PC-3 (cell line): ENCODE data around the gene HCFC2. TPM values are rescaled to one million over a fixed set of nuclear protein-coding genes. Genes with fewer than 3 reads are reported as not detected.

Source experiments
- ATAC-seq: fragments of 200-7000 bp; cut with Tn5 transposase; 2 replicates; pipeline ENCODE4 v1.9.1; 2020; ENCODE audit warnings: mild to moderate bottlenecking, moderate library complexity
- BruUV-seq: library from RNA; stranded (reverse); fragments of 400-500 nt; replicated peaks from 2 replicates; lab custom pipeline; 2021; lab: Mats Ljungman, UMichigan
- CTCF ChIA-PET: fragments of 300-600 bp; sonication (Branson Sonifier 250); formaldehyde crosslinking; loops from one replicate; lab custom pipeline; 2022; ENCODE audit warnings: antibody characterized with exemption; lab: Charles Lee
- POLR2A ChIA-PET: fragments of 300-600 bp; sonication (Branson Sonifier 250); formaldehyde crosslinking; loops from one replicate; lab custom pipeline; 2022; ENCODE audit warnings: antibody characterized with exemption; ENCODE audit not compliant: unreplicated experiment; lab: Charles Lee
- DNase-seq: peaks from one replicate; pipeline ENCODE4 v3.0.0-alpha.2; 2015
- H2AFZ ChIP-seq: fragments of 300-600 bp; sonication (generic); 2 replicates; pipeline ENCODE4 v1.6.0; 2016; ENCODE audit warnings: antibody characterized with exemption, low read length
- H3F3A ChIP-seq: fragments of 300-600 bp; sonication (generic); one replicate; pipeline ENCODE4 v1.6.0; 2017; ENCODE audit warnings: antibody characterized with exemption, low read length, control low read depth, mild to moderate bottlenecking; ENCODE audit not compliant: unreplicated experiment
- H3K27ac ChIP-seq: fragments of 300-600 bp; sonication (generic); 2 replicates; pipeline ENCODE4 v1.5.1; 2016; ENCODE audit warnings: mild to moderate bottlenecking, low read length
- H3K27me3 ChIP-seq: fragments of 300-600 bp; sonication (generic); 2 replicates; pipeline ENCODE4 v1.6.1; 2016; ENCODE audit warnings: low read length, mixed read lengths
- H3K36me3 ChIP-seq: fragments of 300-600 bp; sonication (generic); 2 replicates; pipeline ENCODE4 v1.6.1; 2016; ENCODE audit warnings: low read depth, mixed run types, low read length, mixed read lengths
- H3K4me1 ChIP-seq: fragments of 300-600 bp; sonication (generic); 2 replicates; pipeline ENCODE4 v1.5.1; 2016; ENCODE audit warnings: low read length; ENCODE audit not compliant: insufficient read depth
- H3K4me2 ChIP-seq: fragments of 300-600 bp; sonication (generic); 2 replicates; pipeline ENCODE4 v1.6.0; 2016; ENCODE audit warnings: low read length
- H3K4me3 ChIP-seq: fragments of 300-600 bp; sonication (generic); 2 replicates; pipeline ENCODE4 v1.5.1; 2016; ENCODE audit warnings: mild to moderate bottlenecking, low read length, mixed read lengths
- H3K79me2 ChIP-seq: fragments of 300-600 bp; sonication (generic); 2 replicates; pipeline ENCODE4 v1.6.1; 2017; ENCODE audit warnings: low read length, mixed read lengths
- H3K9ac ChIP-seq: fragments of 300-600 bp; sonication (generic); 2 replicates; pipeline ENCODE4 v1.6.0; 2016; ENCODE audit warnings: mild to moderate bottlenecking, low read length
- H3K9me2 ChIP-seq: fragments of 300-600 bp; sonication (generic); replicated peaks from 2 replicates; pipeline ENCODE4 v1.6.1; 2016; ENCODE audit warnings: mixed run types, low read length, mixed read lengths
- H3K9me3 ChIP-seq: fragments of 300-600 bp; sonication (generic); 2 replicates; pipeline ENCODE4 v1.6.1; 2016; ENCODE audit warnings: low read length, mixed read lengths
- H4K20me1 ChIP-seq: fragments of 300-600 bp; sonication (generic); 2 replicates; pipeline ENCODE4 v1.6.1; 2016; ENCODE audit warnings: low read length, mixed read lengths
- CTCF ChIP-seq: fragments of 300-600 bp; sonication (generic); conservative IDR thresholded peaks from 2 replicates; pipeline ENCODE4 v1.5.1; 2017; ENCODE audit warnings: antibody characterized with exemption, low read depth, mild to moderate bottlenecking, low read length
- EZH2 ChIP-seq: fragments of 300-600 bp; sonication (generic); IDR thresholded peaks from one replicate; pipeline ENCODE4 v1.6.1; 2017; ENCODE audit warnings: antibody characterized with exemption, mild to moderate bottlenecking, low read length; ENCODE audit not compliant: unreplicated experiment
- EZH2phosphoT487 ChIP-seq: fragments of 300-600 bp; sonication (generic); IDR thresholded peaks from 2 replicates; pipeline ENCODE4 v1.6.1; 2018; ENCODE audit warnings: mild to moderate bottlenecking, antibody characterized with exemption, low read length, borderline replicate concordance
- intact Hi-C: fragments of 100-400 bp; cut with micrococcal nuclease; formaldehyde crosslinking; loops from 2 replicates; pipeline ENCODE4 v1.9.0; 2023
- total RNA-seq: library from RNA; depleted of rRNA; stranded (reverse); fragments of >200 nt; gene quantifications from 2 replicates; pipeline ENCODE4 v1.2.3, GENCODE V29; 2014

The HCFC2 gene
- total RNA-seq, 1 experiment from 2014 or later, result 7.8 TPM

- no peak overlapping the region for H3K27ac ChIP-seq
- TF ChIP-seq CTCF (no peak), EZH2phosphoT487 (no peak), EZH2 (no peak)
- H3K36me3 ChIP-seq, result no peaks in the 10 kb centered on the region
- no peaks in the 10 kb centered on the region for H4K20me1 ChIP-seq
- H3K79me2 ChIP-seq, result no peaks in the 10 kb centered on the region
- ChIA-PET CTCF (no interaction called here), POLR2A (no interaction called here)
- no peaks in the 10 kb centered on the region for H3K27me3 ChIP-seq
- H2AFZ ChIP-seq, result peak overlapping the region; percentile 10; the same call in 1 of the 2 replicates
- intact Hi-C loops, result no loop called here
- H3K9me2 ChIP-seq, result no peaks in the 10 kb centered on the region
- BruUV-seq, result no TSS peak
- no peaks in the 10 kb centered on the region for H3K9me3 ChIP-seq
- no peak overlapping the region for H3K4me3 ChIP-seq
- no peaks in the 10 kb centered on the region for H3K4me1 ChIP-seq
- no peak overlapping the region for H3K4me2 ChIP-seq
- DNase-seq (no peak), ATAC-seq (no peak)
- H3K9ac ChIP-seq, result no peak overlapping the region
- H3F3A ChIP-seq, result no peaks in the 10 kb centered on the region
Observed at GRCh38 chr12:104147346-104147745, 83.0 kb downstream of the HCFC2 start.

GRCh38 chr12:104150416-104150815, 86.1 kb downstream of the HCFC2 start:
- POLR2A ChIA-PET, result no interaction called here
- H3K27me3 ChIP-seq, result no peaks in the 10 kb centered on the region
- CTCF ChIA-PET, result no interaction called here
- H3K4me2 ChIP-seq, result no peak overlapping the region
- intact Hi-C loops, result no loop called here
- no TSS peak for BruUV-seq
- no peak overlapping the region for H2AFZ ChIP-seq
- TF ChIP-seq CTCF (no peak), EZH2 (no peak), EZH2phosphoT487 (no peak)
- H3F3A ChIP-seq, result no peaks in the 10 kb centered on the region
- H4K20me1 ChIP-seq, result no peaks in the 10 kb centered on the region
- H3K27ac ChIP-seq, result no peak overlapping the region
- no peak overlapping the region for H3K9ac ChIP-seq
- ATAC-seq (no peak), DNase-seq (no peak)
- no peaks in the 10 kb centered on the region for H3K9me3 ChIP-seq
- no peaks in the 10 kb centered on the region for H3K36me3 ChIP-seq
- H3K4me1 ChIP-seq, result no peaks in the 10 kb centered on the region
- H3K9me2 ChIP-seq, result no peaks in the 10 kb centered on the region
- H3K79me2 ChIP-seq, result no peaks in the 10 kb centered on the region
- no peak overlapping the region for H3K4me3 ChIP-seq

GRCh38 chr12:104152685-104153241, 88.4 kb downstream of the HCFC2 start:
- Histone ChIP-seq H3K9me3 (no peaks in the 10 kb centered on the region), H2AFZ (no peak overlapping the region), H3F3A (no peaks in the 10 kb centered on the region), H3K27me3 (no peaks in the 10 kb centered on the region), H3K9me2 (no peaks in the 10 kb centered on the region), H4K20me1 (no peaks in the 10 kb centered on the region), H3K79me2 (no peaks in the 10 kb centered on the region), H3K4me1 (no peaks in the 10 kb centered on the region), H3K27ac (no peak overlapping the region), H3K4me2 (no peak overlapping the region), H3K4me3 (no peak overlapping the region), H3K9ac (no peak overlapping the region), H3K36me3 (no peaks in the 10 kb centered on the region)
- no peak for TF ChIP-seq EZH2phosphoT487
- TF ChIP-seq EZH2, result no peak
- no peak for TF ChIP-seq CTCF
- DNase-seq (no peak), ATAC-seq (no peak; the same call in 1 of the 2 replicates)
- intact Hi-C loops, result no loop called here
- POLR2A ChIA-PET, result no interaction called here
- no TSS peak for BruUV-seq
- CTCF ChIA-PET, result no interaction called here
